ENCODE data around the gene FGF12. TPM values are rescaled to one million over a fixed set of nuclear protein-coding genes. Genes with fewer than 3 reads are reported as not detected.

FGF12 gene
- total RNA-seq, 4 donors from 2014 or later: 0.94 to 15.9 (median 15.1) TPM

DNA sequence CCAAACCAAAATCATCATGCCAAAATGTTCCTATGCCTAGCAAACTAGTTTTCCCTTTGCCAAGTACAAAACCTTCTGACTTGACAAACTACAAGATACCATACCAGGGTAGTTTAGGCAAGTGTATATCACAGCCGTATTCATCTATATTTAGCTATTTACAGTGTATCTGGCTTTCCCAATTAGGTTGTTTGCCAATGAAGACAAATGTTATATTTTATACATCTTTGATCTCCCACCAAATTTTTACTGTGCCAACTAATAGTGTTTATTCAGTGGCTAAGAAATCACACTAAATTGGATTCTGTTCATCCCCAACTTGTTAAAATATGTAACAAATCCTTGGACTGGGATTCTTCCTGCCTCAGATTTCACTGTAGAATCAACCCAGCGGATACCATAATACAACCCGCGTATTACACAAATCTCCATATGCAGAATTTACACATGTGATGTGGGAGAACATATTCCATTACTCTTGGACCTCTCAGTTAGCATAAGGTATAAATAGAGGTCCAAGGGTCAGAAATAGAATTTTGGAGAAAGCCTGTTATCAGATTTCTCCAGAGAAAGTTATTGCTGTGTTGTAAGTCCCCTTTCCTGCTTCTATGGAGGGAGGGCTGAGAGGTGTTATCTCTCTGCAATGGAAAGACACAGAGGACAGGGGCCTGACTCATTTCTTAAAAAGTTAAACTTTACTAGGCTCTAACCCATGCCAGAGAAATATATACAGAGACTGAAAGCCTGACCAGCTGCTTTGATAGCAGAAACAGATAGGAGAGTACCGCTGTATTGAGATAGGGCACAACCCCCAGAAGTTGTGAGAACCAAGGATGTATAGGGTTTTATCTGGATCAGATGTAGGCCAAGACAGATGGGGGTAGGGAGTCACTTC is 467.0 kb downstream of the FGF12 start:
- Histone ChIP-seq H3K4me1 (no peaks in the 10 kb centered on the region), H3K27ac (no peak overlapping the region), H3K4me3 (no peak overlapping the region), H3K27me3 (no peaks in the 10 kb centered on the region), H3K36me3 (no peaks in the 10 kb centered on the region), H3K9me3 (no peaks in the 10 kb centered on the region)
- no peak for TF ChIP-seq EP300 (IDR thresholded peaks at IDR 0.05)
- 92 to 93% methylated on average over 5 of the region's 5 CpGs for WGBS, 2 donors (ENCODE audit: low coverage in 1 of 2)
- no peak for ATAC-seq

DNA sequence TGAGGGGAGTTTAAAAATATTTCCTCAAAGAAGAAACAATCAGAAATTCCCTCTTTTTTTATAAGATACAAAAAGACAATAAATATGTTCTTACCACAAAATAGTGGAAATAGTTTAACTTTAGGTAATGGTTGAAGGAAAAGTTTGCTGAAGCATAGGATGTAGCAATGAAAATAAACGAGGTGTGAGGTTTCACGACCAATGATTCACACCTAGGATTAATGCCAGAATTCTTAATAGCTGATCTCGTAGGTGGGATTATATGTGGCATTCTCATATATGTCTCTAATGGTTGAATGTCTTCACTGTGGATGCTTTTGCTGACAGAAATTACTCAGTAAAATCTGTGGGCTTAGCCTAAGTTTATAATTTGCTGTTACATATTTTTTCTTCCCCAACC is 467.7 kb downstream of the FGF12 start:
- H3K4me1 ChIP-seq: no peaks in the 10 kb centered on the region
- no peak for ATAC-seq
- WGBS, 2 donors (ENCODE audit: low coverage in 1 of 2): 27 to 75% methylated on average over 3 of the region's 3 CpGs
- no peaks in the 10 kb centered on the region for H3K9me3 ChIP-seq
- H3K27ac ChIP-seq: no peak overlapping the region
- H3K36me3 ChIP-seq: no peaks in the 10 kb centered on the region
- no peak overlapping the region for H3K4me3 ChIP-seq
- H3K27me3 ChIP-seq: no peaks in the 10 kb centered on the region
- TF ChIP-seq EP300 (IDR thresholded peaks at IDR 0.05) (no peak), POLR2A (IDR thresholded peaks at IDR 0.05) (no peak), POLR2AphosphoS5 (IDR thresholded peaks at IDR 0.05) (no peak), CTCF (IDR thresholded peaks at IDR 0.05) (no peak)

- H3K4me3 ChIP-seq: no peak overlapping the region
- H3K4me1 ChIP-seq: no peaks in the 10 kb centered on the region
- no peak overlapping the region for H3K27ac ChIP-seq
- ATAC-seq: no peak
- WGBS, 2 donors (ENCODE audit: low coverage in 1 of 2): 72 to 92% methylated on average over 4 to 6 of the region's 6 CpGs
- no peaks in the 10 kb centered on the region for H3K9me3 ChIP-seq
- TF ChIP-seq CTCF (IDR thresholded peaks at IDR 0.05): no peak
- TF ChIP-seq POLR2A (IDR thresholded peaks at IDR 0.05): no peak
- TF ChIP-seq EP300 (IDR thresholded peaks at IDR 0.05): no peak
- no peak for TF ChIP-seq POLR2AphosphoS5 (IDR thresholded peaks at IDR 0.05)
- H3K27me3 ChIP-seq: no peaks in the 10 kb centered on the region
- no peaks in the 10 kb centered on the region for H3K36me3 ChIP-seq
These were observed 468.6 kb downstream of the FGF12 start for GRCh38 chr3:192258721-192259120.

GRCh38 chr3:192255839-192256238 is 471.5 kb downstream of the FGF12 start:
- ATAC-seq: no peak
- WGBS, 2 donors (ENCODE audit: low coverage in 1 of 2): 42 to 50% methylated on average over 2 of the region's 2 CpGs
- Histone ChIP-seq H3K4me1 (no peaks in the 10 kb centered on the region), H3K4me3 (no peak overlapping the region), H3K9me3 (no peaks in the 10 kb centered on the region), H3K36me3 (no peaks in the 10 kb centered on the region), H3K27me3 (no peaks in the 10 kb centered on the region), H3K27ac (no peak overlapping the region)
- TF ChIP-seq POLR2A (IDR thresholded peaks at IDR 0.05) (no peak), EP300 (IDR thresholded peaks at IDR 0.05) (no peak), CTCF (IDR thresholded peaks at IDR 0.05) (no peak), POLR2AphosphoS5 (IDR thresholded peaks at IDR 0.05) (no peak)

DNA sequence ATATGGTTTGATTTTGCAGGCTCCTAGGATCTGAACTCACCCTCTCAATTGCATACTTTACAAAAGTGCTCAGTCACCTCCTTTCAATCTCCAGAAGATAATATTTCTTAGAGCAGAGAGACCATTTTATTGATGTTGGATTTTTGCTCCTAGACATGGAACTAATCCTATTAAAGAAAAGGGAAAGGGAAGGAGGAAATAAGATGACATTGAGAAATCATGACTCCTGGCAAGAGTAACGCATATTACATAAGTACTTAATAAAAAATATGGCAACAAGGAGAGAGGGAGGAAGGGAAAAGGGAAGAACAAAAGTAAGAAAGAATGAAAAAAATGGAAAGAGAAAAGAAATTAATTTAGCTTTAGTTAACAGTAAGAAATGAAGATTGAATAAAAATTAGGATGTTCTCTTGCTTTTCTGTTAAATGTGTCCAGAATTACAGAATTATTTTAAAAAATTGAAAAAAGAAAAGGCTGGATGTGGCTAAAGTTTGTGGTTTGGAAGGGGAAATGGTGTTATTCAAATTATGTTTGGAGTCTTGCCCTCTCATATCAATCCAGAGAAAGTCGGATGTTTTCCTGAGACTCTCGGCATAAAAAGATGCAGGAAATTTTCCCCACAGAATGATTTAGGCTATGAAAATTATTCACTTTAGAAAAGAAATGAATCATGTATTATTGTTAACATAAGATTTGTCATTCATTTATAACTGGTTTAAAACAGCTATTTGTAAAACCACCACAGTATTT is 474.0 kb downstream of the FGF12 start:
- ATAC-seq: no peak
- Histone ChIP-seq H3K4me3 (no peak overlapping the region), H3K36me3 (no peaks in the 10 kb centered on the region), H3K4me1 (no peaks in the 10 kb centered on the region), H3K27me3 (no peaks in the 10 kb centered on the region), H3K27ac (no peak overlapping the region), H3K9me3 (no peaks in the 10 kb centered on the region)
- 28 to 51% methylated on average over 3 of the region's 3 CpGs for WGBS, 2 donors (ENCODE audit: low coverage in 1 of 2)
- TF ChIP-seq CTCF (IDR thresholded peaks at IDR 0.05) (no peak), POLR2A (IDR thresholded peaks at IDR 0.05) (no peak), POLR2AphosphoS5 (IDR thresholded peaks at IDR 0.05) (no peak), EP300 (IDR thresholded peaks at IDR 0.05) (no peak)
